ENCODE data around the gene RLN1.
"Not testable (repeated sequence)": the region's sequence is repeated elsewhere in the genome, so short reads cannot be mapped to it uniquely, and the experiment has no call there.

The RLN1 gene

DNA sequence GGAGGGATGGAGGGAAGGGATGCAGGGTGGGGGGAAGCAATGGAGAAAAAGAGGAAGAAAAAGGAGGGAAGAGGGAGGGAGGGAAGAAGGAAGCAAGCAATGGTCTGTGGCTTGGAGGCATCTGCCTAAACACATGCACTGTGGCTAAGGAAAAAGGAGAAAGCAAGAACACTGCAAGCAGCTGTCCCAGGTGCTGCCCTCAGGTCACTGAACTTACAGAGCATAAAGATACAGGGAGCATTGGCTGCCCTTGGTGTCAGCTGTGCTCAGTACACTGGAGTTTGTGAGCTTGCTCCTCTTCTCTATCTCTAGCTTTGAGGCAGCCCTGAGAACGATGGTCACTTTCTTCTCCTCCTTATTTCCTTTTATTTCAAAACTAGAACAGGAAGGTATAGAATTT is 18.1 kb downstream of the RLN1 start:
- DNase-seq, result not testable (repeated sequence)

DNA sequence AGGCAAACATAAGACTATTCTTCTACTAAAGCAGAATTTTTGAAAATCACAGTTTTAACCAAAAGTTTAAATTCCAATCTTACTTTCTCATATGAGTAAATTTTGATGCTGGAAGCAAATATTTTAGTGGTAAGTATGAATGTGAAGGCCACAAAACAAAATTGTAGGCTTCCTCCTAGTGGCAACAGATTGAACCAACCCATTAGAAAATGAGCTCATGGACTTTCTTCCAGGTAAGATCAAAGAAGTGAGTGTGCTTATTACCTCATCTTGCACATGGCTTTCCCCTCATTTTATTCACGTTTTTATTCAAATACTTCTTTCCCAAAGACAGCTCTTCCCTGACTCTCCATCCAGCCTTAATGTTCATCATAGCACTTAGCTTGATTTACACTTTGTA is 18.6 kb downstream of the RLN1 start:
- DNase-seq, result no peak

DNA sequence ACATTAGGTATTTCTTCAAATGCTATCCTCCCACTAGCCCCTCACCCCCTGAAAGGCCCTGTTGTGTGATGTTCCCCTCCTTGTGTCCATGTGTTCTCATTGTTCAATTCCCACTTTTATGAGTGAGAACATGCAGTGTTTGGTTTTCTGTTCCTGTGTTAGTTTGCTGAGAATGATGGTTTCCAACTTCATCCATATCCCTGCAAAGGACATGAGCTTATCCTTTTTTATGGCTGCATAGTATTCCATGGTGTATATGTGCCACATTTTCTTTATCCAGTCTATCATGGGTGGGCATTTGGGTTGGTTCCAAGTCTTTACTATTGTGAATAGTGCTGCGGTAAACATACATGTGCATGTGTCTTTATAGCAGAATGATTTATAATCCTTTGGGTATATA is 23.3 kb downstream of the RLN1 start:
- DNase-seq, result not testable (repeated sequence)

DNA sequence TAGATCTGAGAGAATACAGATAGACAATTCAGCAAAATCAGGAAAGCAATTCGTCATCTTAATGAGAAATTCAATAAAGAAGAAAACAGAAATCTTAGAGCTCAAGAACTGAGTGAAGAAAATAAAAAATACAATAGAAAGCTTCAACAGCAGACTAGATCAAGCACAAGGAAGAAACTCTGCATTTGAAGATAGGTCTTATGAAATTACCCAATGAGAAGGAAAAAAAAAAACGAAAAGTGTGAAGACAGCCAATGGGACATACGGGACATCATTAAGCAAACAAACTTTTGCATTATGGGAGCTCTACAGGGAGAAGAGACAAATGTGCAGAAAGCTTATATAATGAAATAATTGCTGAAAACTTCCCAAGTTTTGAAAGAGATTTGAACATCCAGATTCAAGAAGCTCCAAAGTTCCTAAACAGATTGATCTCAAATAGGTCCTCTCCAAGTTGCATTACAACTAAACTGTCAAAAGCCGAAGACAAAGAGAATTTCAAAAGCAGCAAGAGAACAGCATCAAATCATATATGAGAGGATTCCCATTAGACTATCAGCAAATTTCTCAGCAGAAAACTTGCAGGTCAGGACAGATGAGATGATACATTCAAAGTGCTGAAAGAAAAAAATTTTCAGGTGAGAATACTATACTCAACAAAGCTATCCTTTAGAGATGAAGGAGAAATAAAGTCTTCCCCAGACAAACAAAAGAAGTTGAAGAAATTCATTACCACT is 24.3 kb downstream of the RLN1 start:
- no peak for DNase-seq

- DNase-seq, result no peak
Measured at GRCh38 chr9:5310851-5311250, 28.8 kb downstream of the RLN1 start.

DNA sequence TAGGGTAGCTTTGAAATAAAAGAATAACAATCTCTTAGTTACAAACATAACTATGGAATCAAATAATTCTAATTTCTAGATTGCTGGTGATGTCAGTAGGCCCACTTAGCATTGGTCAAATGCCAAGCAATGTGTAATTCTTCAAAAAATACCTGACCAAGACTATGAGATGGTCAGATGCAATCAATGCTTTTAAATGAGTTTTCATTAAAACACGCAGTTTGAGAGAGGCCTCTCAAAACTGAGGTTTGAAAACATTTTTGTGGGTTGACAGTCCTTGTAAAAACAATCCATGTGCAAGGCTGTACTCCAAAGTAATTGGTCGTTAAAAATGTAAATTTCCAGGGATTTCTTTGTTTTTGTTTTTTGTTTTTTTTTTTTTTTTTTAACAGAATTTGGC is 33.9 kb downstream of the RLN1 start:
- no peak for DNase-seq

DNA sequence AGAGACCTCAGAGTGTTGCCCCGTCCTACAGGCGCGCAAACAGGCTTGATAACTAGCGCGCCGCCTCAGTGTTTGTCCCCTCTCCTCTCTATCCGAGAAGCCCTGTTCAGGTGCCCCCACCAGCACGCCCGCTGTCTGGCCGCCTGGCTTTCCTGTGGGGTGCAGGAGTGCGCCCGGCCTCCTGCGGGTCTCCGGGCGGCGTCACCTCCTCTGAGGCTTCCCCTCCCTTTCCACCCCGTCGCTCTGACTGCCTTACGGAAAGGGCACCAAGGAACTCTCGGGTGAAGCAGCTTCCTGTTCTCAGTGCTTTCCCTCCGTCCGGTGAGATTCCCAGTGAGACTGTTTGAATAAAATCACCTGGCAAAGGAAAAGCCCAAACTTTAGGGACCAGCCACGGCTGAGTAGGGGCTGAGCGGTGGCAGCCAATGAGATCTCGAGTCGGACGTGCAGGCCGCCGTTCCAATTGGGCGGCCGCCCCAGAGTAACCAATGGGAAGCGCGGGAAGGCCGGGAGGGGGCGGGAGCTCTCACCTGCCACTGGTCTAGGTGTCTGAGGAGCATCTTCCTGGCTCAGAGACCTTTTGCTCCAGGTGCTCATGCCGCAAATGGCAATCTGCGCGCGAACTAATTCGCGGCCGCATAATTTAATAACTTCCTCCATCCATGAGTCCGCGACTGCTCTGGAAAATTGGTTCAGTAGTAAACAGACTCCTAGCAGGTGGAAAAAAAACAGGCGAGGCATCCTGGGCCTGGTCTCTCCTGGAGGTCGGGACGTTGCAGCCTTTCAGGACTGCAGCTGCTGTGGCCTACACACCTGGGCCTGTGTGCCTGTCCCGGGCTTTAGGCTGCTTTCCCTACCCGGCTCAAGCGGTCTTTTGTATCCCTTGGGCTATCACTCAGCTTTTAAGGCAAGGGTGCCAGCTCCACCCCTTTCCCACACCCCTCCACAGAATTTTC is 35.6 kb downstream of the RLN1 start, which contains the start of gene RLN2:
RLN2 (minus strand) TSS at position 877 of the 956 bp plus-strand sequence; CDS start at position 741, 136 bp downstream.
- not testable (repeated sequence) for DNase-seq

DNA sequence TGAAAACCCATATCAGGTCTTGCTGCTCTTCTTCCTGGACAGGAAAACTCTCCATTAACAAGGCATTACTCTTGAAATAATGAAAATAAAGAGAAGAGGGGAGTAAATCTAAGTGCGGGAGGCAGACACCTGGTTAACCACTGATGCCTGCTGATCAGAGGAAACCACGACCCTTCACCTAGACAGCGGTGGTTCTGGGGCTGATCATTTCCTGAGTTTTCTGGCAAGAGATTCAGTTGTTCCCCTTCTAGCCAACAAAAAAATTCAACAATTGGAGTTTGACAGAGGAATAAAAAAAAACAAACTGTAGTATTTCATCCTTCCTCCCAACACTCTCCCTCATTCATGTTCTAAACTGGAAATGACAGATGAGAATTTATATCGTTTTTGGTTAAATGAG is 38.1 kb downstream of the RLN1 start:
- DNase-seq, result no peak

GRCh38 chr9:5292141-5292540 is 47.5 kb downstream of the RLN1 start:
- DNase-seq, result no peak

DNA sequence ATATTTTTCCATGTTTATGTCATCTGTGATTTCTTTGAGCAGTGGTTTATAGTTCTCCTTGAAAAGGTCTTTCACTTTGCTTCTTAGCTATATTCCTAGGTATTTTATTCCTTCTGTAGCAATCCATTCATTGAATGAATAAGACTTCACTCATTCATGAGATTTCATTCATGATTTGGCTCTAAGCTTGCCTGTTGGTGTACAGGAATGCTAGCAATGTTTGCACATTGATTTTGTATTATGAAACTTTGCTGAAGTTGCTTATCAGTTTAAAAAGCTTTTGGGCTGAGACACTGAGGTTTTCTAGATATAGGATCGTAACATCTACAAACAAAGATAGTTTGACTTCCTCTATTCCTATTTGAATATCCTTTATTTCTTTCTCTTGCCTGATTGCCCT is 51.1 kb downstream of the RLN1 start:
- no peak for DNase-seq

DNA sequence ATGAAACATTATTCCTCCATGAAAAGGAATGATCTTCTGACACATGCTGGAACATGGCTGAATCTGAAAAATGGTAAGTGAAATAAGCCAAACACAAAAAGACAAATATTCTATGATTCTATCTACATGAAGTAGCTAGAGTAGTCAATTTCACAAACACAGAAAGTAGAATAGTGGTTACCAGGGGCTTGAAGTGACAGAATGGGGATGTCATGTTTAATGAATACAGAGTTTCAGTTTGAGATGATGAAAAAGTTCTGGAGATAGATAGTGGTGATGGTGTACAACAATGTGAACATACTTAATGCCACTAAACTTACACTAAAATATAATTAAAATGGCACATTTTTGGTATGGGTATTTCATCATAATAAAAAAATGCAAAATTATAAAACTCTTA is 53.4 kb downstream of the RLN1 start:
- no peak for DNase-seq

Measured in NCI-H1417 treated with DMSO at 0.1 percent for 48 hours (cell line).